Measurements from ENCODE around the gene PDC.

GRCh38 chr1:186438567-186438966 lies 22.3 kb downstream of the PDC start:
- TF ChIP-seq, protein P1, sequence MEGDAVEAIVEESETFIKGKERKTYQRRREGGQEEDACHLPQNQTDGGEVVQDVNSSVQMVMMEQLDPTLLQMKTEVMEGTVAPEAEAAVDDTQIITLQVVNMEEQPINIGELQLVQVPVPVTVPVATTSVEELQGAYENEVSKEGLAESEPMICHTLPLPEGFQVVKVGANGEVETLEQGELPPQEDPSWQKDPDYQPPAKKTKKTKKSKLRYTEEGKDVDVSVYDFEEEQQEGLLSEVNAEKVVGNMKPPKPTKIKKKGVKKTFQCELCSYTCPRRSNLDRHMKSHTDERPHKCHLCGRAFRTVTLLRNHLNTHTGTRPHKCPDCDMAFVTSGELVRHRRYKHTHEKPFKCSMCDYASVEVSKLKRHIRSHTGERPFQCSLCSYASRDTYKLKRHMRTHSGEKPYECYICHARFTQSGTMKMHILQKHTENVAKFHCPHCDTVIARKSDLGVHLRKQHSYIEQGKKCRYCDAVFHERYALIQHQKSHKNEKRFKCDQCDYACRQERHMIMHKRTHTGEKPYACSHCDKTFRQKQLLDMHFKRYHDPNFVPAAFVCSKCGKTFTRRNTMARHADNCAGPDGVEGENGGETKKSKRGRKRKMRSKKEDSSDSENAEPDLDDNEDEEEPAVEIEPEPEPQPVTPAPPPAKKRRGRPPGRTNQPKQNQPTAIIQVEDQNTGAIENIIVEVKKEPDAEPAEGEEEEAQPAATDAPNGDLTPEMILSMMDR (IDR thresholded peaks at IDR 0.05), result no peak
- TF ChIP-seq POLR2A (IDR thresholded peaks at IDR 0.05), result no peak
- no peak for TF ChIP-seq POLR2AphosphoS5 (IDR thresholded peaks at IDR 0.05; ENCODE audit: insufficient read depth in 1 of 2, low read depth in 1 of 2)

Measured in vagina (tissue), 2 donors.